Measurements from ENCODE around the gene MKLN1. TPM values are rescaled to one million over a fixed set of nuclear protein-coding genes. Genes with fewer than 3 reads are reported as not detected.
A peak's percentile ranks its signal among the peaks of the same experiment; 100 is the strongest.

The MKLN1 gene
- total and polyA plus RNA-seq, 2 of the 13 experiments (the other 11 are each of a cell fraction or from before 2014, with no cell fraction given), result 33.6 to 43.5 TPM

- peak; percentile 81; the same call in 1 of the 2 replicates for TF ChIP-seq ARNT2 (CRISPR knock-in tag; IDR thresholded peaks at IDR 0.05; ENCODE audit: low read depth)
- no peak for TF ChIP-seq CBFB (CRISPR knock-in tag; IDR thresholded peaks at IDR 0.05)
- TF ChIP-seq GATA4 (IDR thresholded peaks at IDR 0.05; ENCODE audit: borderline replicate concordance, low read depth), result no peak
- no peak for TF ChIP-seq BRCA1 (CRISPR knock-in tag; IDR thresholded peaks at IDR 0.05)
Measured at GRCh38 chr7:131327626-131328376, at the start of gene MKLN1 (continued).

- Histone ChIP-seq H2AFZ (ENCODE audit: low read length) (no peak overlapping the region), H3K79me2 (ENCODE audit: insufficient read depth, low read length) (no peaks in the 10 kb centered on the region), H3K27me3 (ENCODE audit: control insufficient read depth in 1 of 2, insufficient read depth in 2 of 2, low read length in 2 of 2) (peaks cover 2 to 4% of the 10 kb centered on the region in 2 experiments; a peak in 1 of 5 replicates), H3K4me2 (ENCODE audit: low read depth, low read length) (no peak overlapping the region), H3K9ac (ENCODE audit: insufficient read depth, low read depth, low read length) (no peak overlapping the region), H3K4me1 (ENCODE audit: insufficient read depth, low read length) (no peaks in the 10 kb centered on the region), H3K27ac (ENCODE audit: extremely low read length, insufficient read depth, low read length) (no peak overlapping the region), H4K20me1 (ENCODE audit: insufficient read depth, low read length) (no peaks in the 10 kb centered on the region), H3K4me3 (replicated peaks in 1 of 3; ENCODE audit: insufficient read depth in 1 of 3, low read depth in 2 of 3, low read length in 3 of 3) (no peak overlapping the region), H3K36me3 (replicated peaks in 1 of 2; ENCODE audit: control insufficient read depth in 1 of 2, insufficient read depth in 2 of 2, low read length in 2 of 2) (no peaks in the 10 kb centered on the region), H3K9me3 (ENCODE audit: low read length) (no peaks in the 10 kb centered on the region)
- FAIRE-seq, result no peak
- no peak for DNase-seq (ENCODE audit: low spot score)
- ChIA-PET CTCF (ENCODE audit: low intra/inter-chr PET ratio, low total read pairs) (no interaction called here), POLR2A (no interaction called here)
- in situ Hi-C loops (cut with HindIII; ENCODE audit: extremely low pct_ligation_motif_present, low pct_unique_long_range_greater_than_20kb) (no loop called here), intact Hi-C loops (cut with micrococcal nuclease; ENCODE audit: unreplicated experiment) (no loop called here)
- TF ChIP-seq RBM39 (IDR thresholded peaks at IDR 0.05; ENCODE audit: low read depth, low read length, poor library complexity, severe bottlenecking) (no peak), CEBPB (IDR thresholded peaks at IDR 0.05; ENCODE audit: borderline replicate concordance, low read depth, low read length) (peak; percentile 56; the same call in 1 of the 2 replicates), ZNF431 (CRISPR knock-in tag; IDR thresholded peaks at IDR 0.05; ENCODE audit: borderline replicate concordance, low read depth) (no peak)
- WGBS (ENCODE audit: low lambda C conversion rate), result 7% methylated on average over 1 of the region's 1 CpG
- ATAC-seq, result no peak
- BruUV-seq (replicated peaks), result no TSS peak
Measured at GRCh38 chr7:131279044-131279443, 48.6 kb upstream of the MKLN1 start.

Data from HepG2 (cell line).